Measurements from ENCODE around the gene RPS6KA1.

The RPS6KA1 gene

GRCh38 chr1:26529655-26530409, at the start of gene RPS6KA1:
RPS6KA1 (plus strand) TSS chr1:26529761; CDS start chr1:26529921, 160 bp downstream.
- H3K4me3 ChIP-seq (ENCODE audit: control insufficient read depth, low read depth, low read length): peak within 1 kb of the TSS; percentile 43
- no peak for TF ChIP-seq CTCF (IDR thresholded peaks at IDR 0.05; ENCODE audit: control insufficient read depth, insufficient read depth, low read depth, low read length, missing control alignments)
- no peak for DNase-seq (ENCODE audit: low read depth)

- no peak overlapping the region for H3K4me3 ChIP-seq (ENCODE audit: control insufficient read depth, low read depth, low read length)
- no peak for DNase-seq (ENCODE audit: low read depth)
- no peak for TF ChIP-seq CTCF (IDR thresholded peaks at IDR 0.05; ENCODE audit: control insufficient read depth, insufficient read depth, low read depth, low read length, missing control alignments)
Observed at GRCh38 chr1:26482921-26483320, 46.6 kb upstream of the RPS6KA1 start.

- H3K4me3 ChIP-seq (ENCODE audit: control insufficient read depth, low read depth, low read length): no peak overlapping the region
- no peak for DNase-seq (ENCODE audit: low read depth)
- no peak for TF ChIP-seq CTCF (IDR thresholded peaks at IDR 0.05; ENCODE audit: control insufficient read depth, insufficient read depth, low read depth, low read length, missing control alignments)
Observed at GRCh38 chr1:26483980-26484379, 45.6 kb upstream of the RPS6KA1 start.

GRCh38 chr1:26490155-26490554, 39.4 kb upstream of the RPS6KA1 start:
- no peak overlapping the region for H3K4me3 ChIP-seq (ENCODE audit: control insufficient read depth, low read depth, low read length)
- DNase-seq (ENCODE audit: low read depth): no peak
- TF ChIP-seq CTCF (IDR thresholded peaks at IDR 0.05; ENCODE audit: control insufficient read depth, insufficient read depth, low read depth, low read length, missing control alignments): no peak

- TF ChIP-seq CTCF (IDR thresholded peaks at IDR 0.05; ENCODE audit: control insufficient read depth, insufficient read depth, low read depth, low read length, missing control alignments): no peak
- DNase-seq (ENCODE audit: low read depth): no peak
- no peak overlapping the region for H3K4me3 ChIP-seq (ENCODE audit: control insufficient read depth, low read depth, low read length)
Observed at GRCh38 chr1:26493267-26493666, 36.3 kb upstream of the RPS6KA1 start.

GRCh38 chr1:26493938-26494337, 35.6 kb upstream of the RPS6KA1 start:
- no peak for DNase-seq (ENCODE audit: low read depth)
- no peak overlapping the region for H3K4me3 ChIP-seq (ENCODE audit: control insufficient read depth, low read depth, low read length)
- TF ChIP-seq CTCF (IDR thresholded peaks at IDR 0.05; ENCODE audit: control insufficient read depth, insufficient read depth, low read depth, low read length, missing control alignments): no peak

Data from AG09309 (cell line).